Osteoblast (primary cell): ENCODE data around the gene RBPJL. TPM values are rescaled to one million over a fixed set of nuclear protein-coding genes. Genes with fewer than 3 reads are reported as not detected.

ENCODE experiments used
- DNase-seq: peaks from one replicate; pipeline ENCODE4 v3.0.0; 2011; ENCODE audit warnings: low spot score, mixed read lengths; ENCODE audit not compliant: insufficient read length; ENCODE audit errors: missing footprints
- H2AFZ ChIP-seq: 2 replicates; pipeline ENCODE4 v1.6.0; 2011; ENCODE audit warnings: mild to moderate bottlenecking, low read length
- H3K27ac ChIP-seq: 2 replicates; pipeline ENCODE4 v1.5.1; 2011; ENCODE audit warnings: mild to moderate bottlenecking, low read depth, low read length, moderate library complexity
- H3K27me3 ChIP-seq: 2 replicates; pipeline ENCODE4 v1.6.0; 2012; ENCODE audit warnings: mild to moderate bottlenecking, control low read depth, inconsistent platforms, low read length, moderate library complexity; ENCODE audit not compliant: insufficient read depth
- H3K36me3 ChIP-seq: 2 replicates; pipeline ENCODE4 v1.5.1; 2011; ENCODE audit warnings: mild to moderate bottlenecking, low read length, control low read depth, moderate library complexity; ENCODE audit not compliant: insufficient read depth
- H3K4me1 ChIP-seq: 2 replicates; pipeline ENCODE4 v1.5.1; 2011; ENCODE audit warnings: mild to moderate bottlenecking, low read length, control low read depth, moderate library complexity; ENCODE audit not compliant: insufficient read depth
- H3K4me2 ChIP-seq: 2 replicates; pipeline ENCODE4 v1.6.0; 2011; ENCODE audit warnings: mild to moderate bottlenecking, low read length; ENCODE audit not compliant: insufficient read depth
- H3K4me3 ChIP-seq: fragments of 200-600 bp; sonication (generic); 3 replicates; pipeline ENCODE4 v1.5.1; 2012; ENCODE audit warnings: mild to moderate bottlenecking, low read length, inconsistent platforms; ENCODE audit not compliant: insufficient read depth
- H3K79me2 ChIP-seq: 2 replicates; pipeline ENCODE4 v1.6.0; 2012; ENCODE audit warnings: mild to moderate bottlenecking, low read length, control low read depth, inconsistent platforms; ENCODE audit not compliant: insufficient read depth
- H3K9me3 ChIP-seq: 2 replicates; pipeline ENCODE4 v1.5.1; 2011; ENCODE audit warnings: low read depth, low read length, control low read depth
- H4K20me1 ChIP-seq: 2 replicates; pipeline ENCODE4 v1.6.0; 2012; ENCODE audit warnings: mild to moderate bottlenecking, low read length, control low read depth; ENCODE audit not compliant: insufficient read depth
- total RNA-seq: library from RNA; depleted of rRNA; stranded (reverse); fragments of >200 nt; gene quantifications from 2 replicates; pipeline ENCODE4 v1.2.3, GENCODE V29; 2012
- TF ChIP-seq, protein P1 (sequence below): IDR thresholded peaks from 2 replicates; pipeline ENCODE4 v1.5.1; 2011; ENCODE audit warnings: mild to moderate bottlenecking, low read depth, low read length, moderate library complexity; ENCODE audit errors: extremely low read depth

The RBPJL gene
- total RNA-seq, 1 donor = not detected

DNA sequence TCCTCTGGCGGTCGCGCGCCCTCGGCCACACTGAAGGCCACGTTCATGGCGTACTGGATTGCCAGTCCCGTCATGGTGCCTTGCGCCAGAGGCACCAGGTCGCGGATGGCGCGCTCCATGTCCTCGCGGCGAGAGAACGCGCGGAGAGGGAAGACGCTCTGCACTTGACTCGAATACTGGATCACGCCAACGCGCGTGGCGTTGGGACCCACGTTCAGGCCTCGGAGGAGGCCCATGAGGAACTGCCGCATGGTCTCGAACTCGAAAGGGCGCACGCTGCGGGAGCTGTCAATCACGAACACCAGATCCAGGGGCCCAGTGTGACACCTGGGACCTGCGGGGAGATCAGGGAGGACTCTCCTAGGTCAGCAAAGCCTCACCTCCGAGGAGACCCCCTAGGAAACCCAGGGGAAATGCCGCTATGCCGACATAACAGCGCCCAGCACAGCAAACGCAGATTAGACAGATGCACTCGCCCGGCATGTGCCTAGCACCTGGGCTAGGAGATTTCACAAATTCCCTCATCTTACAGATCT is 2.1 kb upstream of the RBPJL start:
- DNase-seq = no peak
- no peaks in the 10 kb centered on the region for H4K20me1 ChIP-seq
- no peaks in the 10 kb centered on the region for H3K79me2 ChIP-seq
- H3K27me3 ChIP-seq = peaks cover 25% of the 10 kb centered on the region
- H2AFZ ChIP-seq = no peak overlapping the region
- H3K4me3 ChIP-seq = no peak overlapping the region
- H3K27ac ChIP-seq = no peak overlapping the region
- no peaks in the 10 kb centered on the region for H3K9me3 ChIP-seq
- no peak overlapping the region for H3K4me2 ChIP-seq
- no peaks in the 10 kb centered on the region for H3K4me1 ChIP-seq
- H3K36me3 ChIP-seq = no peaks in the 10 kb centered on the region
- TF ChIP-seq, protein P1, sequence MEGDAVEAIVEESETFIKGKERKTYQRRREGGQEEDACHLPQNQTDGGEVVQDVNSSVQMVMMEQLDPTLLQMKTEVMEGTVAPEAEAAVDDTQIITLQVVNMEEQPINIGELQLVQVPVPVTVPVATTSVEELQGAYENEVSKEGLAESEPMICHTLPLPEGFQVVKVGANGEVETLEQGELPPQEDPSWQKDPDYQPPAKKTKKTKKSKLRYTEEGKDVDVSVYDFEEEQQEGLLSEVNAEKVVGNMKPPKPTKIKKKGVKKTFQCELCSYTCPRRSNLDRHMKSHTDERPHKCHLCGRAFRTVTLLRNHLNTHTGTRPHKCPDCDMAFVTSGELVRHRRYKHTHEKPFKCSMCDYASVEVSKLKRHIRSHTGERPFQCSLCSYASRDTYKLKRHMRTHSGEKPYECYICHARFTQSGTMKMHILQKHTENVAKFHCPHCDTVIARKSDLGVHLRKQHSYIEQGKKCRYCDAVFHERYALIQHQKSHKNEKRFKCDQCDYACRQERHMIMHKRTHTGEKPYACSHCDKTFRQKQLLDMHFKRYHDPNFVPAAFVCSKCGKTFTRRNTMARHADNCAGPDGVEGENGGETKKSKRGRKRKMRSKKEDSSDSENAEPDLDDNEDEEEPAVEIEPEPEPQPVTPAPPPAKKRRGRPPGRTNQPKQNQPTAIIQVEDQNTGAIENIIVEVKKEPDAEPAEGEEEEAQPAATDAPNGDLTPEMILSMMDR = no peak

DNA sequence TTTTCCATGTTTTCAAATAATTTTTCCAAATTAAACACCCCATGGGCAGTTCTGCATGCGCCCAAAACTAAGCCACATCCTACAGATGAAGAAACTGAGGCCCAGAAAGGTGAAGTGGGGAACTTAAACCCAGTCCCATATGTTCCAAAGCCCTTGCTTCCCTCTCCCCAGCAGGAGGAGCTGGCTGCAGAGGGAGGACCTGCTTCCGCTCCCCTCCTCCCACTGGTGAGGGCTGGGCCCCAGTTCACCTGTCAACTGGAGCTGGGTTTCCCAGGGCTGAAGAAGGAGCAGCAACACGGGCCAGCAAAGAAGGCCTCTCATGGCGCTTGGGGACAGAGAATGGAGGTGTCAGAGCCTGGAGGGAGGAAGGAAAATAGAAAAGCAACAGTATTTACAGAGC is 1.4 kb upstream of the RBPJL start:
- H3K79me2 ChIP-seq = no peaks in the 10 kb centered on the region
- H2AFZ ChIP-seq = no peak overlapping the region
- no peak overlapping the region for H3K4me2 ChIP-seq
- H3K27me3 ChIP-seq = peaks cover 25% of the 10 kb centered on the region
- H3K4me1 ChIP-seq = no peaks in the 10 kb centered on the region
- H3K9me3 ChIP-seq = no peaks in the 10 kb centered on the region
- no peak overlapping the region for H3K4me3 ChIP-seq
- H3K27ac ChIP-seq = no peak overlapping the region
- H3K36me3 ChIP-seq = no peaks in the 10 kb centered on the region
- DNase-seq = no peak
- TF ChIP-seq, protein P1 = no peak
- no peaks in the 10 kb centered on the region for H4K20me1 ChIP-seq

DNA sequence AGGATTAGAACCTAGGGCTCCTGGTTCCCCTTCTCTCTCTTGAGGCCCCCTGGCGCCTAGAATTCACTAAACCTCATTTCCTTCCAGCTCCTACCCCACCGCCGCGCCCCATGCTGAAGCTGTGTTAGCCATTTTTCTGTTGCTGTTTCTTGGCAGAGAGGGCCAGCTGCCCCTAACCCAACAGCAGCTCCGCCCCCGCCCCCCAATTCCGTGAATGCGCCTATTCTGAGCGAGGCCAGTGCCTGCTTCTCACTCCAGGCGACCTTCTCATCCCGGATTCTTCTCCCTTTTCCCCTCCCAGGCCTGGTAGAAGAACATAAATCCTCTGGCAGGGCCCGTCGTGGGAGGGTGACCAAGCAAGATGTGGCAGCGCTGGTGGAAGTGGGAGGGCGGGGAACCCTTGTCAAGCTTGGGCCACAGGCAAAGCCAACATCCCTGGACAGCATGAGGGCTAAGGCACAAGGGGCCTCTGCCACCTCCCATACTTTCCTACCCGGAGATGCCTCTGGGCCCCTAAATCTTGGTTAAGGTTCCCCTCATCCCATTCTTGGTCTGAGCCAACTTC is 518 bp downstream of the RBPJL start:
- Histone ChIP-seq H3K79me2 (no peaks in the 10 kb centered on the region), H3K27me3 (peaks cover 25% of the 10 kb centered on the region), H2AFZ (no peak overlapping the region), H3K9me3 (no peaks in the 10 kb centered on the region), H3K36me3 (no peaks in the 10 kb centered on the region), H3K4me2 (no peak overlapping the region), H3K27ac (no peak overlapping the region), H3K4me1 (no peaks in the 10 kb centered on the region), H4K20me1 (no peaks in the 10 kb centered on the region), H3K4me3 (no peak overlapping the region)
- DNase-seq = peak; percentile 63
- TF ChIP-seq, protein P1 = no peak

DNA sequence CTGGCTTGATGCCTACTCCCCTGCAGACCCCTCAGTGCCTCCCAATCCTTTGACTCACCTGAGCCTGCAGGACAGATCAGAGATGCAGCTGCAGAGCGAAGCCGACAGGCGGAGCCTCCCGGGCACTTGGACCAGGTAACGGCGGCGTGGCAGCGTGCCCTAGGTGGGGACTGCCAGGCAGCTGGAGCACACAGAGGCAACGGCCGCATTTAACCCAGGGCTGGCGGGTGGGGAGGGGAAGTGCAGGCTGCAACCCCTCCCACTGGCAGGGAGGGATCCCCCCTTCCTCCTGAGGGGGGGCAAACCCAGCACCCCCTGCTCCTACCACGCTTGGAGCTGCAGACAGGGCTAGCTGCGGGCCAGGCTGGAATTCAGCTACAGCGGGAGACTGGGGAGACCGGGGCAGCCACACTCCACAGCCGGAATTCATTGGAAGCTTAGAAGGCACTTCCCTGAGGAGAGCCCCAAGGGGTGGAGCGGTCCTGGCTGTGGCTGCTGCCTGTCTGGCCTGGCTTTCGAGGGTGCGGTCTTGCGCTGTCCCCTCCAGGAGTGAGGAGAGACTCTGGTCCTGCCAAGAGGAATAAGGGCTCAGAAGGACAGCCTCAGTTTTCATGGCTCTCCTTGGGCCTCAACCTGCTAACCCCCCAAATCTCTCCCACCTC is 1.6 kb downstream of the RBPJL start, which contains the start of gene MATN4:
Gene MATN4, minus strand, starts transcription at position 183 of the 662 bp plus-strand sequence. CDS start 2,717 bp downstream, outside the sequence.
- H3K27me3 ChIP-seq = peaks cover 25% of the 10 kb centered on the region
- no peak within 1 kb of the TSS for H3K4me3 ChIP-seq
- no peak within 1 kb of the TSS for H3K27ac ChIP-seq
- H4K20me1 ChIP-seq = no peaks in the 10 kb centered on the region
- TF ChIP-seq, protein P1 = no peak
- H3K79me2 ChIP-seq = no peaks in the 10 kb centered on the region
- H3K4me2 ChIP-seq = no peak within 1 kb of the TSS
- no peaks in the 10 kb centered on the region for H3K9me3 ChIP-seq
- no peaks in the 10 kb centered on the region for H3K4me1 ChIP-seq
- H3K36me3 ChIP-seq = no peaks in the 10 kb centered on the region
- no peak within 1 kb of the TSS for H2AFZ ChIP-seq
- peak; percentile 82 for DNase-seq
